HPDE6-E6E7 (cell line): ENCODE measurements around the gene PPP2R5D.
"Not testable (repeated sequence)": the region's sequence is repeated elsewhere in the genome, so short reads cannot be mapped to it uniquely, and the experiment has no call there.

Experiments used
- DNase-seq: peaks from one replicate; pipeline ENCODE4 v3.0.0; 2011; ENCODE audit warnings: missing footprints; ENCODE audit errors: extremely low spot score

Gene PPP2R5D

DNA sequence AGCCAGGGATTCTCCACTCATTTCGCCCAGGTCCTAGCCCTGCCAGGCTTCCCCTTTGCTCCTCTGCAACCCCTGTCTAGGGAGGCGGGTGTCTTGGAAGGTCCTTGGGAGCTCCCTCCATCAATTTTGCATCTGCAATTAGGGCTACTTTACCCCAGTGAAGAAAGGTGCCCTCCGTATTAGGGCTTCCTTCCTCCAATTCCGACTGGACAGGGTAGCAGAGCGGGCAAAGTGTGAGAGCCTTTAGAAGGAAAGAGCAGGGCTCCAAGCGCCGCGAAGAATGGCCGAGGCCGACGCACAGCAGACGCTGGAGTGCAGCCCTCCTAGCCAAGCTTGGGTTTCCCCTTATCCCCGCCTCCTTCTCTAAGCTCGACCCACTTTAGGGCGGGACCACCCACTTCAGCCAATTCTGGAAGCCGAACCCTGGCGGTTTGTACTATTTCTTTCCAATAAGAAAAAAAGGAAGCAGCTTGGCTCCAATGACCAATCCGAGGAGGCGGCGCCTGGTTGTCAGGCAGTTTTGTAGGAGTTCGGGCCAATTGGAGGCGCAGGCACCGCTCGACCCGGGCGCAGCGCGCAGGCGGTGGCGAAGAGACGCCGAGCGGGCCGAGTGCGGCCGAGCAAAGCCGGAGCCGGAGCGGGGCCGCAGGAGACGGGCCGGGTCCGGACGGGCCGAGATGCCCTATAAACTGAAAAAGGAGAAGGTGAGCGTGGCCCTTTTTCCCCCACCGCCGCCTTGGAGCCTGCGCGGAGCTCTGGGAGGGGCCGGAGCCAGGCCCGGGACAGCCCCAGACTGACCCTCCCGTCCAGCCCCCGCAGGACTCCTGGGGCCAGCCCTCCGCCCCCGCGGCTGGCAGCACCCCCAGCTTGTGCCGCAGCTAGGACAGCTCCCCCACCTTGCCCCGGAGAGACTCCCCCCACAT lies at the start of gene PPP2R5D:
TSS of gene PPP2R5D (plus strand) at position 570 of the 923 bp plus-strand sequence. CDS start at position 678, 108 bp downstream.
- peak; percentile 98 for DNase-seq

DNA sequence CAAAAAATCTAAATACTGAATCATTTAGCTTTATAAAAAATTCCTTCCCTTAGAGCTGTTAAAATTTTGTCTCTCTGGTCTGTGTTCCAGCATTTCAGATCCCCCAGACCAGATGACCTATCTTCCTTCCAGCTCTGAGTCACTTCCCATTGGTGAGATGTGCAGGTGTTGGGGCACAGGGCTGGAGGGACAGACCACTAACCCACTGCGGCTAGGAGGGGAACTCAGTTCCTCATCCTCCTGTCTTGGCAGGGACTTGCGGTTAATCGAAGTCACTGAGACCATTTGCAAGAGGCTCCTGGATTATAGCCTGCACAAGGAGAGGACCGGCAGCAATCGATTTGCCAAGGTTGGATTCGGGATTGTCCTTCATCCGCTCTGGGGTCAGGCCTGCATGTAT lies 49.0 kb upstream of the PPP2R5D start:
- DNase-seq: no peak

DNA sequence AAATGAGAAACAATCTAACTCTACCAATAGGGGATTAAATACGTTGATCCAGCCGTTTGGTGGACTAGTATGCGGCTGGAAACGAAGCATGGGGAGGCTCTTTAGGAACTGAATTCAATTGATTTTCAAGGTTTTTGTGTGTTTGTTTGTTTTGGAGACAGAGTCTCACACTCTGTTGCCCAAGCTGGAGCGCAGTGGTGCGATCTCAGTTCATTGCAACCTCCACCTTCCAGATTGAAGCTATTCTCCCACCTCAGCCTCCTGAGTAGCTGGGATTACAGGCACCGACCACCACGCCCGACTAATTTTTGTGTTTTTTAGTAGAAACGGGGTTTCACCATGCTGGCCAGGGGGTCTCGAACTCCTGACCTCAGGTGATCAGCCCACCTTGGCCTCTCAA lies 48.0 kb upstream of the PPP2R5D start:
- no peak for DNase-seq

DNA sequence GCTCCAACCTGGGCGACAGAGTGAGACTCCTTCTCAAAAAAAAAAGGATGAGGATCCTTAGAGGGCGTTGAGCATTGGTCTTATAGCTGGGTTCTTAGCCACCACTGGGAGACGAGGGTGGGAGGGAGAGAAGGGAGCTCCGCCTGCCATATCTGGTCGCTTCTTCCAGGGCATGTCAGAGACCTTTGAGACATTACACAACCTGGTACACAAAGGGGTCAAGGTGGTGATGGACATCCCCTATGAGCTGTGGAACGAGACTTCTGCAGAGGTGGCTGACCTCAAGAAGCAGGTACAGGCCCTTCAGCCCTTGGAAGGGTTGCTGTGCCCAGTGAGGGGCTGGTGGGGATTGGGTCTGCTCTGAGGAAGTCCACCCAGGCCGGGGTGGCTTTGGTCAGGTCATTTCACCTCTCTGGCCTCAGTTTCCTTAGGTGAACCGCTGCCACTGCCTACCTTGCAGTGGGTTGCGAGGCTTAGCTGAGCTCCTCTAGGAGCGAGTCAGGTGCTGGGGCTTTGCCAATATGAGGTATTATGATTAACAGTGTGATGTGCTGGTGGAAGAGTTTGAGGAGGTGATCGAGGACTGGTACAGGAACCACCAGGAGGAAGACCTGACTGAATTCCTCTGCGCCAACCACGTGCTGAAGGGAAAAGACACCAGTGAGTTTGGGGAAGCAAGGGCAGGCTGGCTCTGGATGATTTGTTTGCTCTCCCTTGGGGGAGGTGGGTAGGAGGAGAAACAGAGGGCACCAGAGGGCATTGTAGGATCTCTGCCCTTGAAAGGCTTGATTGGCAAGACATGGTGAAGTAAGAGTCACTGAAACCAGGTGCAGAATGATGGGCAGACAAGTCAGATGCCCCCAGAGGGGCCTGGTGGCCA lies 46.6 kb upstream of the PPP2R5D start:
- DNase-seq: no peak

DNA sequence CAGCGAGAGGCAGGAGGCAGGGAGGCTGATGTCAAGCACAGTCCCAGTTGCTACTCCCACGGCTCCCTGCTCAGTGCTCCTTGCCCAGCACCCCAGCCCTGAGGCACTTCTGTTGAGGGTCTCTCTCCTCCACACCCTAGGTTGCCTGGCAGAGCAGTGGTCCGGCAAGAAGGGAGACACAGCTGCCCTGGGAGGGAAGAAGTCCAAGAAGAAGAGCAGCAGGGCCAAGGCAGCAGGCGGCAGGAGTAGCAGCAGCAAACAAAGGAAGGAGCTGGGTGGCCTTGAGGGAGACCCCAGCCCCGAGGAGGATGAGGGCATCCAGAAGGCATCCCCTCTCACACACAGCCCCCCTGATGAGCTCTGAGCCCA lies 46.0 kb upstream of the PPP2R5D start:
- DNase-seq: no peak

DNA sequence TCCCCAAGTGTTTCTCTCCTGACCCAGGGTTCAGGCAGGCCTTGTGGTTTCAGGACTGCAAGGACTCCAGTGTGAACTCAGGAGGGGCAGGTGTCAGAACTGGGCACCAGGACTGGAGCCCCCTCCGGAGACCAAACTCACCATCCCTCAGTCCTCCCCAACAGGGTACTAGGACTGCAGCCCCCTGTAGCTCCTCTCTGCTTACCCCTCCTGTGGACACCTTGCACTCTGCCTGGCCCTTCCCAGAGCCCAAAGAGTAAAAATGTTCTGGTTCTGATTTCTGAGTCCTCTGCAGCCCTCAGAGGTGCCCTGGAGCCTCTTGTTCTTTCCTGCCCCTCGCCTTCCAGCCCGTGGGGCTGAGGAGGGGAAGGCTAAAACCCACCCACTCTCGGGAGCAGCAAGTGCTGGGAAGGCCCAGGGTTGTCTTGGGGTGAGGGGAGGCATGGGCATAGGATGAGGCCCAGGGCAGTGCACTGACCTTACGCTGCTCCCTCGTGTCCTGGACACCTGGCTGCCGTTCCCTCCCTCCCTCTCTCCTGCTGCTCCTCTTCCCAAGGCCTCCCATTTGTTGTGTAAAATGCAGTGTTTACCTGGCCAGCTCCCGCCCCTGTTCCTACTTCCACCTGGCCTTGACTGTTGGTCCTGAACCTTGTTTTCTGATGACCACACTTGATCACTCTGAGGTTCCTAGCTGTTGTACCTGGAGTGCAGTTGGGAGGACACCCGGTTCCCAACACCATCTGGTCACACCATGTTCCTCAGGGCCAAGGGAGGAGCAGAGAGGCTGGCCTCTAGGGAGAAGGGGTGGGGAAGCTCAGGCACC lies 45.2 kb upstream of the PPP2R5D start:
- DNase-seq: no peak

DNA sequence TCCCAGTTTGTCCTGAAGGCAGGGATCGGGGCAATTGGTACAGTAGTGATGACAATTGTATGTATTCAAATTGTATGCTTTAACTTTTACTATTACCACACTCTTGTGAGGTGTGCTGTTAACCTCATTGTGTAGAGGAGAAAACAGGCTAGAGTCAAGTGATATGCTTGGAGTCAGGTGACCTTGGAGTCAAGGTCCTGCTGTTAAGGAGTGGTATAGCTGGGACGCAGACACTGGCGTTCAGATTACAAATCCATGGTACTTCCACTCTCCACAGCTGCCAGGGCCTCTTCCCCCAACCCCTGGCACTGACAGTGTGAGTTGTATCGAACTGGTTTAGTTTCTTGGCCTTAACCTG lies 44.6 kb upstream of the PPP2R5D start:
- no peak for DNase-seq

DNA sequence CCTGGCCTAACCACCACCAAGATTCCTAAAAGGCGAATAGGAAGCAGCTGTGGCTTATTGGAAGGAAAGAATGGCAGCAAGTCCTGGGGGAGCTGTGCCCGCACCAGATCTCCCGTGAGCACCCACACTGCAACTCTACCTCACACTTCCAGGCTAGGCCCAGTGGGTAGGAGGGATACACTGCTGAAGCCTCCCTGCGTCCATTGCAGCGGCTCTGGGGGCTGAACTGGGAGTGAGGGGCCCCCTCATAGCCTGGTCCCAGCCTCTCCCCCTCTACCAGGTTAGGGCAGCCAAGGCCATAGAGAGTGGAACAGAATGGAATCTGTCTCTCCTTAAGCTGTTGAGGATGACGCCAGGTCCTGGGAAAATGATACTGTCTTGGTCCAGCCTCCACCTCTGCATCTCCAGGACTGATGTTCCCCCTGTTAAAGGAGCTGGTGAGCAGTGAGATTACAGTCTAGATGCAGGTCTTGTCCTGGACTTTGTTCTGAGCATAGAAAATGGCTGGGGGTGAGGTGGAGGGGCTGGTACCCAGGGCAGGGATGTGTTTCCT lies 43.8 kb upstream of the PPP2R5D start:
- DNase-seq: no peak

DNA sequence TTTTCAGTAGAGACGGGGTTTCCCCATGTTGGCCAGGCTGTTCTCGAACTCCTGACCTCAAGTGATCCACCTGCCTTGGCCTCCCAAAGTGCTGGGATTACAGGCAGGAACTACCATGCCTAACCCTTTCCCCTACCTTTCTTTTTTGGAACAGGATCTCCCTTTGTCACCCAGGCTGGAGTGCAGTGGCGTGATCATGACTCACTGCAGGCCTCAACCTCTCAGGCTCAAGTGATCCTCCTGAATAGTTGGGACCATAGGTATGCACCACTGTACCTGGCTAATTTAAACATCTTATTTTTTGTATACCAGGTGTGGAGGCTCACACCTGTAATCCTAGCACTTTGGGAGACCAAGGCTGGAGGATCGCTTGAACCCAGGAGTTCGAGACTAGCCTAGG lies 43.0 kb upstream of the PPP2R5D start:
- DNase-seq: not testable (repeated sequence)

DNA sequence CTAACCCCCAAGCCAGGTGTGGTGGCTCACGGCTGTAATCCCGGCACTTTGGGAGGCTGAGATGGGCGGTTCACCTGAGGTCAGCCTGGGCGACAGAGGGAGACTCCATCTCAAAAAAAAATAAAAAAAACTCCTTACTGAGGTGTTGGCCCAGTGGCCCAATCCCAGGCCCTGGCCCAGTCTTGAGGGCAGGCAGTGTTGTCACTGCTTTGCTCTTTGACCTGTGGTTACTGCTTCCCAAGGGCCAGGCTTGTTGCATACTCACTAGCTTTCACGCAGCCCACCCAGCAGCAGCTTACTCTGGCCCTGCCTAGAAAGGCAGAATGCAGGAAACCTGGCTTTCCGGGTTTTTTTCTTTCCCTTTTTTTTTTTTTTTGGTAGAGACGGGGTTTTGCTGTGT lies 41.9 kb upstream of the PPP2R5D start:
- no peak for DNase-seq

DNA sequence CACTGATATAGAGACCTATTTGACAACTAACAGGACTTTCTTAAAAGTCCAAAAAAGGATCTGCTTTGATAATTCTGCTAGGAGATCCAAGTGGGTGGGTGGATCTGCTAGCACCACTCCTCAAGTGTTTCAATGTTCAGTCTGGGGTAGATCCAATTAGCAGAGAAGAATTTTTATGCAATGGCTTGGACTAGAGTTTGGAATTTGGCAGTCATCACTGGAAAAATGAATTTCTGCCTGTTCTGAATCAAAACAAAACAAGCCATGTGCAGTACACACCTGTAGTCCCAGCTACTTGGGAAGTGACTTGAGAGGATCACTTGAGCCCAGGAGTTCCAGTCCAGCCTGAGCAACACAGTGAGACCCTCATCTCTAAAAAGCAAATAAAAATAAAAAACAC lies 36.4 kb upstream of the PPP2R5D start:
- DNase-seq: no peak

DNA sequence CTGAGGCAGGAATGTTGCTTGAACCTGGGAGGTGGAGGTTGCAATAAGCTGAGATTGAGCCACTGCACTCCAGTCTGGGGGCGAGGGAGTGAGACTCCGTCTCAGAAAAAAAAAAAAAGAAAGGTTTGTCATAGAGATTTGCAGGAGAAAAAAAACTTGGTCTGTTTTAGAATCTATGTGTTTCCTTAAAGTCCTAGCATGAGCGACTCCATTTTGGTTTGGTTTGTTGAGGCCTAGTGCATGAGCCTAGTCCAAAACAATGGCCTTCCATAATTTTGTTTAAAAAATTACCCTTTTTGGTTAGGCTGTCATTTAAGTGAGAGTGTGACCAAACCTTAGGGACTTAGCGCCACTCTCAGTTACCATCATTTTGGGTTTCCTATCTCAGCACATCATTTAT lies 32.0 kb upstream of the PPP2R5D start:
- no peak for DNase-seq

DNA sequence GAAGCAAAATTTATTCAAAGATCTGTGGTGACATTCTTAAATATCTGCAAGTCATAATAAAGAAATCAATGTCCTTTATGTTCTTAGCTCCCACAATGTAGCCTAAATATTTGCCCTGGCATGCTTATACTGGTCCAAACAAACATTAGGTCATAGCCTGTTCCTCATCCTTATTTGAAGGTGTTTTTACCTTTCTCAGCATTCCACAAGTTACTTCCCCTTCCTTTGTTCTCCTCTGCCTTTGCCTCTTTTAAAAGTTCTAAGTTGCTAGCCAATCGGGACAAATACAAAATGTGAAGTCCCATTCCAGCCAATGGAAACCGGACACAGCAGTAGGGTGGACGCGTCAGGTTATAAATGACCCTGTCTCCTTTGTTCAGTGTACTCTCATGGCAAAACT lies 30.0 kb upstream of the PPP2R5D start:
- not testable (repeated sequence) for DNase-seq

DNA sequence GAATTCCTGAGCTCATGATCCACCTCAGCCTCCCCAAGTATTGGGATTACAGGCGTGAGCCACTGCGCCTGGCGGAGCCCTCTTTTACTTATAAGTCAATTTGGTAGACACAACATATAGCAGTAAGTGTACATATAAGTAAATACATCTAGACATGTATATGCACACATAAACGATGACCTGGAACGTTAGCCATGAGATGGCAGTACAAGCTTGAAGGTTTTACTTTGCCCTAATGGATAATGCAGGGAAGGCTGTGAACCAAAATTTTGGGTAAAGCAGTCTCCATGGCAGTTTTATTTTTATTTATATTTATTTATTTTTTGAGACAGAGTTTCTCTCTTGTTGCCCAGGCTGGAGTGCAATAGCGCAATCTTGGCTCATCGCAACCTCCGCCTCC lies 26.2 kb upstream of the PPP2R5D start:
- DNase-seq: no peak

DNA sequence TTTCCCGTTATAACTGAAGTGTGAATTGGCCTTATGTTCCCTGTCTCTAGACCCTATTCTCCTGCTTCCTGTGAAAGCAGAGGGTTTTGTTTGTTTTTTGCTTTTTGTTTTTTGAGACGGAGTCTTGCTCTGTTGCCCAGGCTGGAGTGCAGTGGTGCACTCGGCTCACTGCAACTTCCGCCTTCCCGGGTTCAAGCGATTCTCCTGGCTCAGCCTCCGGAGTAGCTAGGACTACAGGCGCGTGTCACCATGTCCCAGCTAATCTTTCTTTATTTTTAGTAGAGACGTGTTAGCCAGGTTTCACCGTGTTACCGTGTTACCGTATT lies 24.5 kb upstream of the PPP2R5D start:
- DNase-seq: no peak

DNA sequence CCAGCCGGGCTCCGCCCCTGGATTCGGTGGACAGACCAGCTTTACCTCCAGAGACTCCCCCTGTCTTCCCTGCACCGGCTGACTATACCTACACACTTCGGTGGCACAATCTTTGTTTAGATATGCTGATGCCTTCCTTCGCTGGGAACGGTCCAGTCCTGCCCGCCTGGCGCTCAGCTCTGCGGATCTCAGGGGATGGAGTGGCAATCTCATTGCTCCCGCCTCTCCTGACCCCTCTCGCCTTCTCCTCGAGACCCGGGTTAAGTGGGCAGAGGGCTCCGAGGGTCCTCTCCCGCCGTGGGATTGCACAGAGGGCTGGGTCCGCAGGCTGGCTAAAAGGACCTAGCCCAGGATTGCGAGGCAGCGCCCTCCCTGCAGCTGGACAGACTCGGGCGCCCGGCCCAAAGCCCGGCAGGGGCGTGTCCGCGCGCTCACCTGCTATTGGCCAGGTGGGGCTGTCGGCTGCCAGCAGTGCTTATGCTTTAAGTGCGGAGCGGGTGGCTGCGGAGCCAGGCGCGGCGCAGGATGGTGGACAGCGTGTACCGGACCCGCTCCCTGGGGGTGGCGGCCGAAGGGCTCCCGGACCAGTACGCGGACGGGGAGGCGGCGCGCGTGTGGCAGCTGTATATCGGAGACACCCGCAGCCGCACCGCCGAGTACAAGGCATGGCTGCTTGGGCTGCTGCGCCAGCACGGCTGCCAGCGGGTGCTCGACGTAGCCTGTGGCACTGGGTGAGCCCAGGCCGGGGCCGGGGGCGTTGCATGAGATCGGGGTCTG lies 23.9 kb upstream of the PPP2R5D start, which contains the start of gene GNMT:
TSS of gene GNMT (plus strand) at position 512 of the 777 bp plus-strand sequence. CDS start at position 526, 14 bp downstream.
- peak; percentile 66 for DNase-seq

DNA sequence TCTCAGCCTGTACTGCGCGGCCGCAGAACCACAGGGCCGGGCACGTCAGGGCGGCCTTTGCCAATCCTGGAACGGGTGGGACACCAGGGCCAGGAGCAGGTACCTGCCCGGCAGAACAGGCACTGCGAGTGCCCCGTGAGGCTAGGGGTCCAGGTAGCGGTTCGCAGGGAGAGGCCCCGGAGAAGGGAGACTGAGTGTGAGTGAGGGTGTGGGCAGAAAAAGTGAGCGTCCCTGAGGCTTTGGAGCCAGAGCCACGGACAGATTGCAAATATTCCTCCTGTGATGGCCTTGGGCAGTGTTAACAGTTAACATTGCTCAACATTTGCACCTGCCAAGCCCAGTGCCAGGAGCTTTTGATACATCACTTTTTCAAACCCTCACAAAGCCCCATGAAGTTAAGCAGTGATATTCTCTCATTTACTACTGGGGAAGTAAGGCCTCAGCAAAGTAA lies 23.3 kb upstream of the PPP2R5D start:
- DNase-seq: no peak

DNA sequence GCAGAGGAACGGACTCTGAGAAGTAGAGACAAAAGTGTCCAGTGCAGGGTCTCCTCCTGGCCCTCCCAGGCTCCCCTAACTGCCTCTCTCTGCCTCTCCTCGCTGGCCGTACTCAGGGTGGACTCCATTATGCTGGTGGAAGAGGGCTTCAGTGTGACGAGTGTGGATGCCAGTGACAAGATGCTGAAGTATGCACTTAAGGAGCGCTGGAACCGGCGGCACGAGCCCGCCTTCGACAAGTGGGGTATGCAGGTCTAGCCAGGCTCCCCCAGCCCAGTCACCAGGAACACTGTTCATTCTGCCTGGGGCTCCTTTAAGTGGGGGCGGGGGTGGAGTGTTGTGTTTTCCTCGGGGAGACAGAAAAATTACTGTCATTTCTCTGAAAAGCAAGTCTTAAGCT lies 22.3 kb upstream of the PPP2R5D start:
- no peak for DNase-seq

DNA sequence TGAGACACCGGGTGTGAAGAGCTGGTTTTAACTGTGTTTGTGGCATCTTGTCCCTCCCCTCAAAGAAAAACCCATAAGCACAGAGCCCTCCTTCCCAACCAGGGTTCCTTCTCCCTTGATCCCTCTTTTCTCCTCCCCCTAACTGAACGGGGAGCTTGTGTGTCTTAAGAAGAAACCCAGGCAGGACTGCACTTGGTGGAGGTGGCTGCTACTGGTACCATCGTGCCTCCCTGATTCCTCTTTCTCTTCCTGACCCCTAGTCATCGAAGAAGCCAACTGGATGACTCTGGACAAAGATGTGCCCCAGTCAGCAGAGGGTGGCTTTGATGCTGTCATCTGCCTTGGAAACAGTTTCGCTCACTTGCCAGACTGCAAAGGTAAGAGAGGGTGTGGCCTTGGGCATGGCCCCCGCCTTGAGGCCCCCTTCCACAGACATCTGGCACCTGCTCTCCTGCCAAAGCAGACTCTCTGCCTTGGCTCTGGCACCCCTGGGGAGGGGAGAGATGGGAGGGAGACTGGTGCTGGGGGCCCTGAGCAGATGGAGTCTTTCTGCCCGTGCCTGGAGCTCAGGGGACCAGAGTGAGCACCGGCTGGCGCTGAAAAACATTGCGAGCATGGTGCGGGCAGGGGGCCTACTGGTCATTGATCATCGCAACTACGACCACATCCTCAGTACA lies 21.7 kb upstream of the PPP2R5D start:
- no peak for DNase-seq

DNA sequence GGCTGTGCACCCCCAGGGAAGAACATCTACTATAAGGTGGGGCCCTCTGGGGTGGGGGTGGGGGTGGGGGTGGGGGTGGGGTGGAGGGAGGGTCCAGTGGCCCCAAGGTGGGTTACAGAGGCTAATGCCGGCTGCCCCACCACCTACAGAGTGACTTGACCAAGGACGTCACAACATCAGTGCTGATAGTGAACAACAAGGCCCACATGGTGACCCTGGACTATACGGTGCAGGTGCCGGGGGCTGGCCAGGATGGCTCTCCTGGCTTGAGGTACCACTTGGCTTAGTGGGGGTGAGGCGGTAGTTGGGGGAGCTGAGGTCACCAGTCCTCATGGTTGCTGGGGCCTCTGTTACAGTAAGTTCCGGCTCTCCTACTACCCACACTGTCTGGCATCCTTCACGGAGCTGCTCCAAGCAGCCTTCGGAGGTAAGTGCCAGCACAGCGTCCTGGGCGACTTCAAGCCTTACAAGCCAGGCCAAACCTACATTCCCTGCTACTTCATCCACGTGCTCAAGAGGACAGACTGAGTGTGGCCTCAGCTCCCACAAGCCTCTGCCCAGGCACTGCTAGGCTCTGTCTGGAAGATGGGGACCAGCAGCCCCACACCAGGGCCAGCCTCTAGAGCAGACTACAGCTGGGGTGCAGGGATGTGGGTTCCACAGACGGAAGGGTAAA lies 21.1 kb upstream of the PPP2R5D start:
- DNase-seq: no peak
